PC-9 (cell line): ENCODE measurements around the gene LMF1. TPM values are rescaled to one million over a fixed set of nuclear protein-coding genes. Genes with fewer than 3 reads are reported as not detected.

Source experiments
- BruUV-seq: library from RNA; stranded (reverse); fragments of 400-500 nt; replicated peaks from 2 replicates; lab custom pipeline; 2021; lab: Mats Ljungman, UMichigan
- CTCF ChIA-PET: fragments of 300-600 bp; sonication (Branson Sonifier 250); formaldehyde crosslinking; loops from one replicate; lab custom pipeline; 2022; ENCODE audit warnings: antibody characterized with exemption; lab: Charles Lee
- POLR2A ChIA-PET: fragments of 300-600 bp; sonication (Branson Sonifier 250); formaldehyde crosslinking; loops from one replicate; lab custom pipeline; 2022; ENCODE audit warnings: antibody characterized with exemption; ENCODE audit not compliant: unreplicated experiment; lab: Charles Lee
- DNase-seq, 2 experiments: peaks; one replicate each; pipeline versions ENCODE4 v3.0.0 to v3.0.0-alpha.2; 2015 to 2022; ENCODE audit warnings: mixed read lengths in 1 of 2
- H2AFZ ChIP-seq: fragments of 200-600 bp; sonication (generic); 2 replicates; pipeline ENCODE4 v1.8.1; 2017; ENCODE audit warnings: antibody characterized with exemption
- H3F3A ChIP-seq: fragments of 200-600 bp; sonication (generic); 2 replicates; pipeline ENCODE4 v1.8.1; 2017; ENCODE audit warnings: antibody characterized with exemption, mild to moderate bottlenecking, low read depth; ENCODE audit not compliant: insufficient read depth
- H3K27ac ChIP-seq: fragments of 200-600 bp; sonication (generic); 2 replicates; pipeline ENCODE4 v1.6.1; 2016; ENCODE audit warnings: mixed run types
- H3K27me3 ChIP-seq: fragments of 200-600 bp; sonication (generic); 2 replicates; pipeline ENCODE4 v1.6.1; 2016; ENCODE audit warnings: low read depth, mixed run types; ENCODE audit not compliant: insufficient read depth
- H3K36me3 ChIP-seq: fragments of 200-600 bp; sonication (generic); 2 replicates; pipeline ENCODE4 v1.6.1; 2016; ENCODE audit warnings: low read depth, mixed run types
- H3K4me1 ChIP-seq: fragments of 200-600 bp; sonication (generic); replicated peaks from 2 replicates; pipeline ENCODE4 v1.6.1; 2016; ENCODE audit warnings: mixed run types; ENCODE audit not compliant: insufficient read depth
- H3K4me2 ChIP-seq: fragments of 200-600 bp; sonication (generic); 2 replicates; pipeline ENCODE4 v1.6.1; 2017; ENCODE audit warnings: mixed run types
- H3K4me3 ChIP-seq: fragments of 200-600 bp; sonication (generic); 2 replicates; pipeline ENCODE4 v1.6.1; 2016; ENCODE audit warnings: mixed run types
- H3K79me2 ChIP-seq: fragments of 200-600 bp; sonication (generic); 2 replicates; pipeline ENCODE4 v1.6.1; 2017; ENCODE audit warnings: low read depth, mixed run types
- H3K9me2 ChIP-seq: fragments of 200-600 bp; sonication (generic); 2 replicates; pipeline ENCODE4 v1.8.1; 2017; ENCODE audit warnings: mild to moderate bottlenecking; ENCODE audit not compliant: insufficient read depth
- H3K9me3 ChIP-seq: fragments of 200-600 bp; sonication (generic); 2 replicates; pipeline ENCODE4 v1.8.1; 2016; ENCODE audit warnings: low read depth; ENCODE audit not compliant: insufficient read depth
- H4K20me1 ChIP-seq: fragments of 200-600 bp; sonication (generic); 2 replicates; pipeline ENCODE4 v1.8.1; 2017; ENCODE audit not compliant: insufficient read depth
- EZH2 ChIP-seq: fragments of 200-600 bp; sonication (generic); IDR thresholded peaks from 2 replicates; pipeline ENCODE4 v1.8.0; 2017; ENCODE audit warnings: antibody characterized with exemption, low read depth
- intact Hi-C: fragments of 100-400 bp; cut with micrococcal nuclease; formaldehyde crosslinking; loops from one replicate; pipeline ENCODE4 v1.10.0; 2022; ENCODE audit not compliant: unreplicated experiment
- total RNA-seq: library from RNA; stranded (reverse); gene quantifications from 2 replicates; pipeline ENCODE4 v1.2.3, GENCODE V29; 2021
- TF ChIP-seq, protein P1 (sequence below): fragments of 200-600 bp; sonication (generic); conservative IDR thresholded peaks from 2 replicates; pipeline ENCODE4 v1.6.1; 2017; ENCODE audit warnings: mixed run types, antibody characterized with exemption, mild to moderate bottlenecking, moderate library complexity

LMF1 gene
- total RNA-seq, 1 experiment from 2014 or later: 31.3 TPM

DNA sequence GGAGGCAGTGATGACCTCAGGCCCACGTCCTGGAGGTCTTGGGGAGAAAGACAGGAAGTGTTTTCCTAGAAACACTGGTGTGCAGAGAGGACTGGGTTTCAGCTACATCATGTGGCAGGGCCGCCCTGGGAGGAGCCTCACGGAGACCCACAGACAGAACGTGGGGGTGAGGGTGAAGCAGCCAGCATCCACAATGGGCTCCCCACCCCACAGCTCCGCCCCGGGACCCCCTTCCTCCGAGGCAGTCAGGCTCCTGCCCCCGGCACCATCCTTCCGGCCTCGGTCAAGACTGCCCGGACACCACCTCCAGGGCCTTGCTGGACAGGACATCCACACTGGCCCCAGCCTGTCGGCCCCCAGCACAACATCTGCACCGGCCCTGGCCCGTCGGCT, 51.1 kb downstream of the LMF1 start:
- H3K79me2 ChIP-seq: no peaks in the 10 kb centered on the region
- CTCF ChIA-PET: no interaction called here
- H2AFZ ChIP-seq: no peak overlapping the region
- H3K36me3 ChIP-seq: no peaks in the 10 kb centered on the region
- no peak overlapping the region for H3K27ac ChIP-seq
- no peaks in the 10 kb centered on the region for H3K27me3 ChIP-seq
- no peaks in the 10 kb centered on the region for H3K4me1 ChIP-seq
- POLR2A ChIA-PET: no interaction called here
- H3K9me2 ChIP-seq: no peaks in the 10 kb centered on the region
- H3K4me2 ChIP-seq: no peak overlapping the region
- H4K20me1 ChIP-seq: no peaks in the 10 kb centered on the region
- H3K4me3 ChIP-seq: no peak overlapping the region
- no peaks in the 10 kb centered on the region for H3F3A ChIP-seq
- DNase-seq: no peak
- intact Hi-C loops: no loop called here
- no peak for TF ChIP-seq EZH2
- TF ChIP-seq, protein P1, sequence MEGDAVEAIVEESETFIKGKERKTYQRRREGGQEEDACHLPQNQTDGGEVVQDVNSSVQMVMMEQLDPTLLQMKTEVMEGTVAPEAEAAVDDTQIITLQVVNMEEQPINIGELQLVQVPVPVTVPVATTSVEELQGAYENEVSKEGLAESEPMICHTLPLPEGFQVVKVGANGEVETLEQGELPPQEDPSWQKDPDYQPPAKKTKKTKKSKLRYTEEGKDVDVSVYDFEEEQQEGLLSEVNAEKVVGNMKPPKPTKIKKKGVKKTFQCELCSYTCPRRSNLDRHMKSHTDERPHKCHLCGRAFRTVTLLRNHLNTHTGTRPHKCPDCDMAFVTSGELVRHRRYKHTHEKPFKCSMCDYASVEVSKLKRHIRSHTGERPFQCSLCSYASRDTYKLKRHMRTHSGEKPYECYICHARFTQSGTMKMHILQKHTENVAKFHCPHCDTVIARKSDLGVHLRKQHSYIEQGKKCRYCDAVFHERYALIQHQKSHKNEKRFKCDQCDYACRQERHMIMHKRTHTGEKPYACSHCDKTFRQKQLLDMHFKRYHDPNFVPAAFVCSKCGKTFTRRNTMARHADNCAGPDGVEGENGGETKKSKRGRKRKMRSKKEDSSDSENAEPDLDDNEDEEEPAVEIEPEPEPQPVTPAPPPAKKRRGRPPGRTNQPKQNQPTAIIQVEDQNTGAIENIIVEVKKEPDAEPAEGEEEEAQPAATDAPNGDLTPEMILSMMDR: no peak
- H3K9me3 ChIP-seq: no peaks in the 10 kb centered on the region
- BruUV-seq: no TSS peak

DNA sequence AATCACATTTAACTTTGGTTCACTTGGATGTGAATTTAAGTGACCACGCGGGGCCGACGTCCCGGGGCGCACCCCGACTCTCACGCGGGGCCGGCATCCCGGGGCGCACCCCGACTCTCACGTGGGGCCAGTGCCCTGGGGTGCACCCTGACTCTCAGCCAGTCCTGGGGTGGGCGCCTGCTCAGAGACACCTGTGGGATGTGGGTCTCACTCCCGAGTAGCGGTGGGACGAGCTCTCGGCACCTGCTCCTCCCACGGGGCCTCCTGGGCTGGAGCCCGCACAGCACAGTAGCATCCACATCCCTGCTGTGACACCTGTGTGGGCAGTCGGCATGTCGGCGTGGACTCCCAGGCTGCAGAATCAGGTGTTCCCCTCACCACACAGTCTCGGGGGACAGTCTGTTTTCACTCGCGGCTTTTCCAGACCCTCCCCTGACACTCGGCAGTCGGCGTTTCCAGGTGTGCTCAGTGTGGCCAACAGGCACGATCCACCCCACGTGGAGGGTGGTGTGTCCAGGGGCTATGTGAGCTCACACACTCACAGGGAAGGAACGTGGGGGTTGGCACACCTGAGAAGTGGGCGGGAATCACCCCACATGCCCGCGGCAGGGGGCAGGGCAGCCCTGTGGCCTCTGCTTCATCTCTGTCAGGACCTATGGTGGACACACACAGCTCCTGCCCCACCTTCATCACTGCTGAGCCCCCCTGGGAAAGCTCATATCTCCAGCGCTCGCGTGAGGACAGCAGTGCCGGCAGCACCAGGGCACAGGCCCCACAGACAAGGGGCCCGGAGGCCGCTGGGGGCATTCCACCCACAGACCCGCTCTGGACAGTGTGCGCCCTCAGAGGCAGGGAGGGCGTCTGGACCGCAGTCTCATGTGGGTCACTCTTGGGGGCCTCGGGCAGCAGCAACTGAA, 51.8 kb downstream of the LMF1 start:
- no peaks in the 10 kb centered on the region for H3K79me2 ChIP-seq
- CTCF ChIA-PET: no interaction called here
- H4K20me1 ChIP-seq: no peaks in the 10 kb centered on the region
- no peaks in the 10 kb centered on the region for H3K4me1 ChIP-seq
- no peak overlapping the region for H3K27ac ChIP-seq
- H3K36me3 ChIP-seq: no peaks in the 10 kb centered on the region
- no peaks in the 10 kb centered on the region for H3K9me2 ChIP-seq
- intact Hi-C loops: no loop called here
- no TSS peak for BruUV-seq
- TF ChIP-seq EZH2: no peak
- TF ChIP-seq, protein P1: no peak
- no peak overlapping the region for H3K4me2 ChIP-seq
- POLR2A ChIA-PET: no interaction called here
- H3F3A ChIP-seq: no peaks in the 10 kb centered on the region
- H3K9me3 ChIP-seq: no peaks in the 10 kb centered on the region
- H3K27me3 ChIP-seq: no peaks in the 10 kb centered on the region
- DNase-seq: no peak
- H3K4me3 ChIP-seq: no peak overlapping the region
- H2AFZ ChIP-seq: no peak overlapping the region

DNA sequence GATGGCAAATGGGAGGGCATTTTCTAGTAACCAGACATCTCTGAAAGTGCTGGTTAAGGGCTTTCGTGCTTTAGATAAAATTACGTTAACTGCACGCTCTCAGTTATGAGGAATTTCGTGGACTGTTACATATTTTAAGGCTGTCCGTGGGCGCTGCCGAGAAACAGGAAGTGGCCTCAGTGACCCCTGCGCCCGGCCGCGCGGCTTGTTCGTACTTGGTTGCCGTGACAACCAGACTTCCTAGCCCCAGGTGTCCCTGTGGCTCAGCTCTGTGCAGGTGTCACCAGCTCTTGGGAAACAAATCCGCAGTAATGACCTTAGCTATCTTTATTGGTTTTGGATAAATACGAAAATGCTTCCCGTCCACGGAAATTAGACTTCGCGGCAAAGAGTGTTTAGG, 52.7 kb downstream of the LMF1 start:
- POLR2A ChIA-PET: no interaction called here
- TF ChIP-seq EZH2: no peak
- TF ChIP-seq, protein P1: no peak
- Histone ChIP-seq H3K9me2 (no peaks in the 10 kb centered on the region), H4K20me1 (no peaks in the 10 kb centered on the region), H3K79me2 (no peaks in the 10 kb centered on the region), H3K27ac (no peak overlapping the region), H3F3A (no peaks in the 10 kb centered on the region), H3K36me3 (no peaks in the 10 kb centered on the region), H3K27me3 (no peaks in the 10 kb centered on the region), H3K4me2 (no peak overlapping the region), H3K4me3 (no peak overlapping the region), H3K4me1 (no peaks in the 10 kb centered on the region), H2AFZ (no peak overlapping the region), H3K9me3 (no peaks in the 10 kb centered on the region)
- CTCF ChIA-PET: no interaction called here
- intact Hi-C loops: no loop called here
- DNase-seq: no peak
- BruUV-seq: no TSS peak
